Fibroblast of skin of right quadriceps (primary cell): ENCODE measurements around the gene TSPEAR.

ENCODE experiments used
- DNase-seq: peaks from one replicate; pipeline ENCODE4 v3.0.0-alpha.2; 2013

The TSPEAR gene

GRCh38 chr21:44524414-44525371, 186.7 kb downstream of the TSPEAR start:
- no peak for DNase-seq

GRCh38 chr21:44523567-44524413, 187.6 kb downstream of the TSPEAR start:
- DNase-seq = no peak

GRCh38 chr21:44522753-44523204, 188.6 kb downstream of the TSPEAR start:
- no peak for DNase-seq

- DNase-seq = no peak
Measured at GRCh38 chr21:44521928-44522752, 189.2 kb downstream of the TSPEAR start.

GRCh38 chr21:44521301-44521927, 190.0 kb downstream of the TSPEAR start:
- DNase-seq = no peak

GRCh38 chr21:44520326-44521300, 190.8 kb downstream of the TSPEAR start:
- no peak for DNase-seq

GRCh38 chr21:44519346-44520325, 191.7 kb downstream of the TSPEAR start:
- DNase-seq = no peak

GRCh38 chr21:44518686-44519085, 192.7 kb downstream of the TSPEAR start:
- DNase-seq = no peak

GRCh38 chr21:44517175-44517899, 194.0 kb downstream of the TSPEAR start:
- peak; percentile 23 for DNase-seq

- no peak for DNase-seq
Measured at GRCh38 chr21:44516828-44517174, 194.6 kb downstream of the TSPEAR start.

- no peak for DNase-seq
Measured at GRCh38 chr21:44516342-44516741, 195.0 kb downstream of the TSPEAR start.

- no peak for DNase-seq
Measured at GRCh38 chr21:44515359-44516165, 195.8 kb downstream of the TSPEAR start.

GRCh38 chr21:44514746-44515358, 196.5 kb downstream of the TSPEAR start:
- no peak for DNase-seq

- DNase-seq = no peak
Measured at GRCh38 chr21:44514218-44514520, 197.2 kb downstream of the TSPEAR start.

- no peak for DNase-seq
Measured at GRCh38 chr21:44513389-44514217, 197.8 kb downstream of the TSPEAR start.

- no peak for DNase-seq
Measured at GRCh38 chr21:44512496-44513388, 198.6 kb downstream of the TSPEAR start.
